HCT116 (cell line): ENCODE results near the gene CSH2. TPM values are rescaled to one million over a fixed set of nuclear protein-coding genes. Genes with fewer than 3 reads are reported as not detected.

Experiments used
- ATAC-seq: fragments of 200-7000 bp; cut with Tn5 transposase; 2 replicates; pipeline ENCODE4 v1.9.1; 2020; ENCODE audit warnings: mild to moderate bottlenecking, moderate library complexity
- BruUV-seq: library from RNA; stranded (reverse); fragments of 400-500 nt; replicated peaks from 2 replicates; lab custom pipeline; 2021; lab: Mats Ljungman, UMichigan
- CTCF ChIA-PET: fragments of 300-600 bp; sonication (Branson Sonifier 250); formaldehyde crosslinking; loops from one replicate; lab custom pipeline; 2021; ENCODE audit warnings: antibody characterized with exemption; lab: Charles Lee
- POLR2A ChIA-PET: fragments of 300-600, 350-600 bp; sonication (Branson Sonifier 250); formaldehyde crosslinking; loops from one replicate; lab custom pipeline; 2021; ENCODE audit warnings: antibody characterized with exemption; lab: Charles Lee
- RAD21 ChIA-PET, 2 experiments: fragments of 300-600 bp; sonication (Branson Sonifier 250); formaldehyde crosslinking; loops; one replicate each; lab custom pipeline; 2023; ENCODE audit warnings: low total read pairs in 2 of 2; ENCODE audit not compliant: uncharacterized antibody in 2 of 2, unreplicated experiment in 2 of 2, low non-redundant PET in 1 of 2; lab: Charles Lee
- DNase-seq: peaks from one replicate; pipeline ENCODE4 v3.0.0-alpha.2; 2010; ENCODE audit warnings: low read depth, low spot score
- H2AFZ ChIP-seq: fragments of 200-600 bp; shearing (Covaris generic), sonication (generic); 2 replicates; pipeline ENCODE4 v1.6.1; 2017; ENCODE audit warnings: low read depth, mixed run types, mixed read lengths, antibody characterized with exemption, low read length; ENCODE audit not compliant: poor library complexity, severe bottlenecking
- H3K27ac ChIP-seq: 2 replicates; pipeline ENCODE4 v1.5.1; 2012; ENCODE audit warnings: low read depth, low read length
- H3K27me3 ChIP-seq: fragments of 200-600 bp; sonication (generic); 2 replicates; pipeline ENCODE4 v1.6.1; 2016; ENCODE audit warnings: mixed run types, low read length, mixed read lengths; ENCODE audit not compliant: insufficient read depth
- H3K36me3 ChIP-seq, 2 experiments: fragments of 200-500 bp in 1 of 2; fragments of 200-600 bp in 1 of 2; sonication (Bioruptor generic) in 1 of 2; sonication (generic) in 1 of 2; 2 replicates each; pipeline versions ENCODE4 v1.5.1 to v1.6.1; 2014 to 2016; ENCODE audit warnings: low read length in 2 of 2, inconsistent platforms in 1 of 2, mixed read lengths in 1 of 2, mixed run types in 1 of 2; ENCODE audit not compliant: insufficient read depth in 2 of 2, control insufficient read depth in 1 of 2
- H3K4me1 ChIP-seq, 2 experiments: fragments of 200-600 bp in 1 of 2; sonication (generic) in 1 of 2; 2 replicates each; pipeline versions ENCODE4 v1.5.1 to v1.6.1; 2012 to 2017; ENCODE audit warnings: low read length in 2 of 2, inconsistent platforms in 1 of 2, mild to moderate bottlenecking in 1 of 2, mixed read lengths in 1 of 2, mixed run types in 1 of 2, moderate library complexity in 1 of 2; ENCODE audit not compliant: insufficient read depth in 2 of 2, control insufficient read depth in 1 of 2
- H3K4me2 ChIP-seq: fragments of 200-600 bp; sonication (generic); 2 replicates; pipeline ENCODE4 v1.6.1; 2017; ENCODE audit warnings: mixed run types, low read length, mixed read lengths
- H3K4me3 ChIP-seq, 2 experiments: fragments of 200-600 bp in 1 of 2; sonication (generic) in 1 of 2; replicated peaks in 1 of 2; 2 replicates each; pipeline ENCODE4 v1.5.1; 2011 to 2016; ENCODE audit warnings: low read length in 2 of 2, control low read depth in 1 of 2, low read depth in 1 of 2, mild to moderate bottlenecking in 1 of 2, mixed read lengths in 1 of 2, mixed run types in 1 of 2
- H3K79me2 ChIP-seq: fragments of 200-600 bp; sonication (generic); 2 replicates; pipeline ENCODE4 v1.6.1; 2017; ENCODE audit warnings: mild to moderate bottlenecking, mixed run types, low read length, moderate library complexity, mixed read lengths; ENCODE audit not compliant: insufficient read depth
- H3K9ac ChIP-seq: fragments of 200-600 bp; sonication (generic); 2 replicates; pipeline ENCODE4 v1.6.1; 2016; ENCODE audit warnings: low read length, mixed read lengths
- H3K9me2 ChIP-seq: fragments of 200-600 bp; sonication (generic), shearing (Covaris generic); 2 replicates; pipeline ENCODE4 v1.6.1; 2017; ENCODE audit warnings: mixed run types, mild to moderate bottlenecking, moderate library complexity; ENCODE audit not compliant: insufficient read depth
- H3K9me3 ChIP-seq, 2 experiments: fragments of 200-500 bp in 1 of 2; fragments of 200-600 bp in 1 of 2; sonication (Bioruptor generic) in 1 of 2; sonication (generic) in 1 of 2; 2 replicates each; pipeline ENCODE4 v1.6.1; 2014 to 2017; ENCODE audit warnings: low read length in 2 of 2, mixed read lengths in 2 of 2, inconsistent platforms in 1 of 2, low read depth in 1 of 2, mild to moderate bottlenecking in 1 of 2, mixed run types in 1 of 2, moderate library complexity in 1 of 2; ENCODE audit not compliant: control insufficient read depth in 1 of 2, insufficient read depth in 1 of 2
- H4K20me1 ChIP-seq: fragments of 200-600 bp; sonication (generic), shearing (Covaris generic); 2 replicates; pipeline ENCODE4 v1.6.1; 2017; ENCODE audit warnings: mixed run types, mild to moderate bottlenecking, moderate library complexity; ENCODE audit not compliant: insufficient read depth
- EGR1 ChIP-seq: IDR thresholded peaks from 2 replicates; pipeline ENCODE4 v1.6.1; 2012; ENCODE audit warnings: low read depth
- EZH2 ChIP-seq: fragments of 200-600 bp; sonication (generic); IDR thresholded peaks from 2 replicates; pipeline ENCODE4 v1.6.1; 2017; ENCODE audit warnings: antibody characterized with exemption, mixed run types
- EZH2phosphoT487 ChIP-seq: fragments of 200-600 bp; IDR thresholded peaks from 2 replicates; pipeline ENCODE4 v1.6.1; 2018; ENCODE audit warnings: antibody characterized with exemption, borderline replicate concordance
- FOSL1 ChIP-seq: IDR thresholded peaks from 2 replicates; pipeline ENCODE4 v1.6.1; 2012; ENCODE audit warnings: low read depth
- JUND ChIP-seq: IDR thresholded peaks from 2 replicates; pipeline ENCODE4 v1.6.1; 2012
- POLR2A ChIP-seq: IDR thresholded peaks from 2 replicates; pipeline ENCODE4 v1.7.0; 2011; ENCODE audit warnings: borderline replicate concordance; ENCODE audit not compliant: insufficient read depth, insufficient read length; ENCODE audit errors: extremely low read depth
- POLR2AphosphoS5 ChIP-seq: IDR thresholded peaks from 2 replicates; pipeline ENCODE4 v1.6.1; 2011; ENCODE audit warnings: mild to moderate bottlenecking, low read depth, low read length, moderate library complexity
- SP1 ChIP-seq: IDR thresholded peaks from 2 replicates; pipeline ENCODE4 v1.6.1; 2012; ENCODE audit warnings: low read depth
- SRF ChIP-seq: IDR thresholded peaks from 2 replicates; pipeline ENCODE4 v1.6.1; 2012; ENCODE audit warnings: low read depth
- YY1 ChIP-seq: IDR thresholded peaks from 2 replicates; pipeline ENCODE4 v1.6.1; 2011; ENCODE audit warnings: low read length, low read depth, moderate library complexity, mild to moderate bottlenecking; ENCODE audit not compliant: insufficient replicate concordance; ENCODE audit errors: extremely low read depth
- ZFX ChIP-seq: fragments of 450-650 bp; IDR thresholded peaks from 2 replicates; pipeline ENCODE4 v1.6.1; 2017
- intact Hi-C: fragments of 100-400 bp; cut with micrococcal nuclease; formaldehyde crosslinking; loops from 2 replicates; pipeline ENCODE4 v1.10.0; 2022
- total RNA-seq: library from RNA; stranded (reverse); gene quantifications from one replicate; pipeline ENCODE4 v1.2.1, GENCODE V29; 2021; ENCODE audit not compliant: unreplicated experiment
- TF ChIP-seq, protein P1 (sequence below): IDR thresholded peaks from 2 replicates; pipeline ENCODE4 v1.6.1; 2012; ENCODE audit warnings: low read depth
- TF ChIP-seq, protein P2 (sequence below): IDR thresholded peaks from 2 replicates; pipeline ENCODE4 v1.6.1; 2011; ENCODE audit warnings: mild to moderate bottlenecking, low read length, moderate library complexity; ENCODE audit not compliant: insufficient replicate concordance; ENCODE audit errors: extremely low read depth
- TF ChIP-seq, protein P3 (sequence below): IDR thresholded peaks from 2 replicates; pipeline ENCODE4 v1.6.1; 2012
- TF ChIP-seq, protein P4 (sequence below): IDR thresholded peaks from 2 replicates; pipeline ENCODE4 v1.6.1; 2012

Gene CSH2
- total RNA-seq, 1 experiment from 2014 or later = not detected

DNA sequence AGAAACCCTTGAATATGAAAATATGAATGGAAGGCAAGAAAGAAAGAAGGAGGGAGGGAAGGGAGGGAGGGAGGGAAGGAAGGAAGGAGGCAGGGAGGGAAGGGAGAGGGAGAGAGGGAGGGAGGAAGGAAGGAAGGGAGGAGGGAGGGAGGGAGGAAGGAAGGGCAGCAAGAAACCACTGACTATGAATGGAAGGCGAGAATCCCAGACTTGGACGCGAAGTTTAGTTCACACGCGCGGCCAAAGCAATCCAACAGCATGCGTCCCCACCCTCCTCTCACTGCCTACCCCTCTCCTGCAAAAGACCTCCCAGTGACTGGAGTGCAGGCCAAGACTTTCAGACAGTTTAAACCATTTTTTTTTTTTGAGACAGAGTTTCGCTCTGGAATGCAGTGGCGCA lies 23.1 kb downstream of the CSH2 start:
- DNase-seq (no peak), ATAC-seq (no peak)
- H3K9ac ChIP-seq = no peak overlapping the region
- intact Hi-C loops = no loop called here
- ChIA-PET CTCF (interaction anchor here (1.2 kb wide), 1 partner anchor 16 kb away, joined by 4 read pairs; no protein-coding TSS in a partner anchor), RAD21 (no interaction called here), POLR2A (interaction anchor here (1.0 kb wide), 1 partner anchor 77 kb away, joined by 3 read pairs; the partner anchor contains the start of genes CCDC47 and DDX42)
- no peak overlapping the region for H3K27ac ChIP-seq
- peaks cover 0 to 5% of the 10 kb centered on the region in 2 experiments; a peak in 1 of 4 replicates for H3K9me3 ChIP-seq
- H3K79me2 ChIP-seq = no peaks in the 10 kb centered on the region
- H3K36me3 ChIP-seq = no peaks in the 10 kb centered on the region
- no peaks in the 10 kb centered on the region for H3K27me3 ChIP-seq
- H2AFZ ChIP-seq = no peak overlapping the region
- no peak overlapping the region for H3K4me3 ChIP-seq
- no peak overlapping the region for H3K4me2 ChIP-seq
- H4K20me1 ChIP-seq = no peaks in the 10 kb centered on the region
- TF ChIP-seq POLR2AphosphoS5 = no peak
- TF ChIP-seq, protein P1, sequence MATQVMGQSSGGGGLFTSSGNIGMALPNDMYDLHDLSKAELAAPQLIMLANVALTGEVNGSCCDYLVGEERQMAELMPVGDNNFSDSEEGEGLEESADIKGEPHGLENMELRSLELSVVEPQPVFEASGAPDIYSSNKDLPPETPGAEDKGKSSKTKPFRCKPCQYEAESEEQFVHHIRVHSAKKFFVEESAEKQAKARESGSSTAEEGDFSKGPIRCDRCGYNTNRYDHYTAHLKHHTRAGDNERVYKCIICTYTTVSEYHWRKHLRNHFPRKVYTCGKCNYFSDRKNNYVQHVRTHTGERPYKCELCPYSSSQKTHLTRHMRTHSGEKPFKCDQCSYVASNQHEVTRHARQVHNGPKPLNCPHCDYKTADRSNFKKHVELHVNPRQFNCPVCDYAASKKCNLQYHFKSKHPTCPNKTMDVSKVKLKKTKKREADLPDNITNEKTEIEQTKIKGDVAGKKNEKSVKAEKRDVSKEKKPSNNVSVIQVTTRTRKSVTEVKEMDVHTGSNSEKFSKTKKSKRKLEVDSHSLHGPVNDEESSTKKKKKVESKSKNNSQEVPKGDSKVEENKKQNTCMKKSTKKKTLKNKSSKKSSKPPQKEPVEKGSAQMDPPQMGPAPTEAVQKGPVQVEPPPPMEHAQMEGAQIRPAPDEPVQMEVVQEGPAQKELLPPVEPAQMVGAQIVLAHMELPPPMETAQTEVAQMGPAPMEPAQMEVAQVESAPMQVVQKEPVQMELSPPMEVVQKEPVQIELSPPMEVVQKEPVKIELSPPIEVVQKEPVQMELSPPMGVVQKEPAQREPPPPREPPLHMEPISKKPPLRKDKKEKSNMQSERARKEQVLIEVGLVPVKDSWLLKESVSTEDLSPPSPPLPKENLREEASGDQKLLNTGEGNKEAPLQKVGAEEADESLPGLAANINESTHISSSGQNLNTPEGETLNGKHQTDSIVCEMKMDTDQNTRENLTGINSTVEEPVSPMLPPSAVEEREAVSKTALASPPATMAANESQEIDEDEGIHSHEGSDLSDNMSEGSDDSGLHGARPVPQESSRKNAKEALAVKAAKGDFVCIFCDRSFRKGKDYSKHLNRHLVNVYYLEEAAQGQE = no peak
- TF ChIP-seq, protein P2, sequence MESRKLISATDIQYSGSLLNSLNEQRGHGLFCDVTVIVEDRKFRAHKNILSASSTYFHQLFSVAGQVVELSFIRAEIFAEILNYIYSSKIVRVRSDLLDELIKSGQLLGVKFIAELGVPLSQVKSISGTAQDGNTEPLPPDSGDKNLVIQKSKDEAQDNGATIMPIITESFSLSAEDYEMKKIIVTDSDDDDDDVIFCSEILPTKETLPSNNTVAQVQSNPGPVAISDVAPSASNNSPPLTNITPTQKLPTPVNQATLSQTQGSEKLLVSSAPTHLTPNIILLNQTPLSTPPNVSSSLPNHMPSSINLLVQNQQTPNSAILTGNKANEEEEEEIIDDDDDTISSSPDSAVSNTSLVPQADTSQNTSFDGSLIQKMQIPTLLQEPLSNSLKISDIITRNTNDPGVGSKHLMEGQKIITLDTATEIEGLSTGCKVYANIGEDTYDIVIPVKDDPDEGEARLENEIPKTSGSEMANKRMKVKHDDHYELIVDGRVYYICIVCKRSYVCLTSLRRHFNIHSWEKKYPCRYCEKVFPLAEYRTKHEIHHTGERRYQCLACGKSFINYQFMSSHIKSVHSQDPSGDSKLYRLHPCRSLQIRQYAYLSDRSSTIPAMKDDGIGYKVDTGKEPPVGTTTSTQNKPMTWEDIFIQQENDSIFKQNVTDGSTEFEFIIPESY = no peak
- TF ChIP-seq, protein P3, sequence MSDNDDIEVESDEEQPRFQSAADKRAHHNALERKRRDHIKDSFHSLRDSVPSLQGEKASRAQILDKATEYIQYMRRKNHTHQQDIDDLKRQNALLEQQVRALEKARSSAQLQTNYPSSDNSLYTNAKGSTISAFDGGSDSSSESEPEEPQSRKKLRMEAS = no peak
- TF ChIP-seq YY1 = no peak
- no peak for TF ChIP-seq SP1
- TF ChIP-seq POLR2A = no peak
- TF ChIP-seq, protein P4, sequence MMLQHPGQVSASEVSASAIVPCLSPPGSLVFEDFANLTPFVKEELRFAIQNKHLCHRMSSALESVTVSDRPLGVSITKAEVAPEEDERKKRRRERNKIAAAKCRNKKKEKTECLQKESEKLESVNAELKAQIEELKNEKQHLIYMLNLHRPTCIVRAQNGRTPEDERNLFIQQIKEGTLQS = no peak
- no peak for TF ChIP-seq JUND
- no peak for TF ChIP-seq SRF
- TF ChIP-seq EZH2 = no peak
- TF ChIP-seq EZH2phosphoT487 = no peak
- TF ChIP-seq ZFX = no peak
- TF ChIP-seq EGR1 = no peak
- no peak for TF ChIP-seq FOSL1
- H3K9me2 ChIP-seq = no peaks in the 10 kb centered on the region
- peaks cover 7 to 22% of the 10 kb centered on the region in 2 experiments; a peak in 3 of 4 replicates for H3K4me1 ChIP-seq
- no TSS peak for BruUV-seq
